Measurements from ENCODE around the gene NLRP5. TPM values are rescaled to one million over a fixed set of nuclear protein-coding genes. Genes with fewer than 3 reads are reported as not detected.

Gene NLRP5
- total RNA-seq, 4 donors from 2014 or later, result 0.35 TPM; not detected in 3

DNA sequence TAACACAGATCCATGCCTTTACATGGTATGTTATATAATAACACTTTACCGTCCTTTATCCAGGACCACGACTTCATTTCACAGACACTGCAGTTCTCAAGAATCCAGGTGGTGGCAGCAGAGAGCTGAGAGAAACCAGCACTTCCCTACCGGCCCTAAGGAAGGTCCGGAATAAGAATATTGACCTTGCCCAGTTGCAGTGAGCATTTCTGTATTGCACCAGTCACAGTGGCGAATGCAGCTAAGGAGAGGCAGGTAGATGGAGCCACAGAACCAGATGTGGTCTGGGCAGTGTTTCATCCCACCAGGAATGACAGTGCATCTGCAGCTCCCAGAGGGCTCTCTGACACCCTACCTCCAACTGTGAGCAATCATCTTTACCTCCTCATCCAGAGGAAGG lies 89.9 kb downstream of the NLRP5 start:
- no peaks in the 10 kb centered on the region for H3K27me3 ChIP-seq
- peaks cover 0 to 5% of the 10 kb centered on the region in 2 donors for H3K4me1 ChIP-seq
- intact Hi-C loops (cut with DNase I; ENCODE audit: low total_unique reads), result loop anchor here (5.0 kb wide), 1 partner anchor 96 kb away; no protein-coding TSS in a partner anchor
- H3K36me3 ChIP-seq, result no peaks in the 10 kb centered on the region
- peak in 1 of 2 donors; percentile 44 for DNase-seq
- no peak overlapping the region for H3K27ac ChIP-seq
- no peak overlapping the region for H3K4me3 ChIP-seq
- TF ChIP-seq, protein P1, sequence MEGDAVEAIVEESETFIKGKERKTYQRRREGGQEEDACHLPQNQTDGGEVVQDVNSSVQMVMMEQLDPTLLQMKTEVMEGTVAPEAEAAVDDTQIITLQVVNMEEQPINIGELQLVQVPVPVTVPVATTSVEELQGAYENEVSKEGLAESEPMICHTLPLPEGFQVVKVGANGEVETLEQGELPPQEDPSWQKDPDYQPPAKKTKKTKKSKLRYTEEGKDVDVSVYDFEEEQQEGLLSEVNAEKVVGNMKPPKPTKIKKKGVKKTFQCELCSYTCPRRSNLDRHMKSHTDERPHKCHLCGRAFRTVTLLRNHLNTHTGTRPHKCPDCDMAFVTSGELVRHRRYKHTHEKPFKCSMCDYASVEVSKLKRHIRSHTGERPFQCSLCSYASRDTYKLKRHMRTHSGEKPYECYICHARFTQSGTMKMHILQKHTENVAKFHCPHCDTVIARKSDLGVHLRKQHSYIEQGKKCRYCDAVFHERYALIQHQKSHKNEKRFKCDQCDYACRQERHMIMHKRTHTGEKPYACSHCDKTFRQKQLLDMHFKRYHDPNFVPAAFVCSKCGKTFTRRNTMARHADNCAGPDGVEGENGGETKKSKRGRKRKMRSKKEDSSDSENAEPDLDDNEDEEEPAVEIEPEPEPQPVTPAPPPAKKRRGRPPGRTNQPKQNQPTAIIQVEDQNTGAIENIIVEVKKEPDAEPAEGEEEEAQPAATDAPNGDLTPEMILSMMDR (IDR thresholded peaks at IDR 0.05), result peak; percentile 62 to 81 (median 77)
- no peak for TF ChIP-seq POLR2A (IDR thresholded peaks at IDR 0.05)
- H3K9me3 ChIP-seq, result no peaks in the 10 kb centered on the region

DNA sequence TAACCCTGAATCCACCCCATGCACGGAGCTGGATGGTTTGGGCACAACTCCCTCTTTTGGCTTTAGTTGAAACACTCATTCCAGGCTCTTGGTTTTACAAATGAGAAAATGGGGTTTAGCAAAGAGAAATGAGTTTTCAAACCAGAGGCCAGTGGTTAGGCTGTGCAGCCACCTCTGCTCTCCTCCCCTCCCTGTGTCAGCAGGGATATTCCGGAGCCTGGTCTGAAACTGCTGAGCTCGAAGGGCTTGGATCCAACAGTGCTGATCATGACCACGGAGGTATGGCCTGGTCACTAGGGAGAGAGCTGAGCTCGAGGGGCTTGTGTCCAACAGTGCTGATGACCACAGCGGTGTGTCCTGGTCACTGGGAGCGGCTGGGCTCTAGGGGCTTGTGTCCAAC lies 93.0 kb downstream of the NLRP5 start:
- peaks cover 0 to 5% of the 10 kb centered on the region in 2 donors for H3K4me1 ChIP-seq
- H3K36me3 ChIP-seq, result no peaks in the 10 kb centered on the region
- no peak for TF ChIP-seq POLR2A (IDR thresholded peaks at IDR 0.05)
- TF ChIP-seq, protein P1 (IDR thresholded peaks at IDR 0.05), result no peak
- no peak overlapping the region for H3K27ac ChIP-seq
- DNase-seq, result no peak
- H3K4me3 ChIP-seq, result no peak overlapping the region
- H3K9me3 ChIP-seq, result no peaks in the 10 kb centered on the region
- intact Hi-C loops (cut with DNase I; ENCODE audit: low total_unique reads), result loop anchor here (5.0 to 10.0 kb wide), 2 partner anchors 93 to 555 kb away; no protein-coding TSS in a partner anchor
- no peaks in the 10 kb centered on the region for H3K27me3 ChIP-seq

DNA sequence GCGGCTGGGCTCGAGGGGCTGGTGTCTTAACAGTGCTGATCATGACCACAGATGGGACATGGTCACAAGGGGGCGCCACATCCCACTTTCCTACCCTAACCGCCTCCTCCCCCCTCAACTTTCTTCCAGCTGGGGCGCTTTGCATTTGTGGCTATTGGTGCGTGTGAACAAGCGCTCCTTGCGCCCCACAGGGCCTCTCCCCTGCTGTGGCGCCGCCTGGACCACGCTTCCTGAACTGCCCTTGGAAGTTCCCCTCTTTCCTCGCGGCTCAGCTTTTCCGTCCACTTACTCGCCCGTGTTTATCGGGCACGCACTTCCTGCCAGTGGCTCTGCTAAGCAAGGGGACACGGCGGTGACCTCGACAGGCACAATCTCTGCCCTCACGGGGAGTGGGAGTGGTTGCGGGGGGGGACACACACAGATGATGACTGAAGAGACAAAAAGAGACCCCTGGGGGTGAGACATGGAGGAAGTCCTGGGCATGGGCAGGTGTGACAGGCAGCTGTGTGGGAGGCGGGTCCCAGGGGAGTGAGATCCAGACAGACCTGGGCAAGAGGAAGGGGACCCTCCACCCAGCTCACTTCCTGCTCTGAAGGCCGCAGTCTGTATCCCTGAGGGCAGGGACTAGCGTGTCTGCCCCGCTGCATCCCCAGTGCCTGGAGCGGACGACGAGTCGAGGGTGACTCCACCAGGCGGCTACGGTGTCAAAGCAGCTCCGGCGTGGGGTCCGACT lies 94.3 kb downstream of the NLRP5 start:
- H3K36me3 ChIP-seq, result no peaks in the 10 kb centered on the region
- H3K27ac ChIP-seq, result no peak overlapping the region
- H3K4me1 ChIP-seq, result peaks cover 0 to 5% of the 10 kb centered on the region in 2 donors
- TF ChIP-seq, protein P1 (IDR thresholded peaks at IDR 0.05), result peak; percentile 15 to 46 (median 32)
- no peak for TF ChIP-seq POLR2A (IDR thresholded peaks at IDR 0.05)
- peak; percentile 45 to 50 for DNase-seq
- H3K27me3 ChIP-seq, result no peaks in the 10 kb centered on the region
- H3K9me3 ChIP-seq, result no peaks in the 10 kb centered on the region
- no peak overlapping the region for H3K4me3 ChIP-seq
- intact Hi-C loops (cut with DNase I; ENCODE audit: low total_unique reads), result loop anchor here (10.0 kb wide), 1 partner anchor 554 kb away; no protein-coding TSS in a partner anchor

DNA sequence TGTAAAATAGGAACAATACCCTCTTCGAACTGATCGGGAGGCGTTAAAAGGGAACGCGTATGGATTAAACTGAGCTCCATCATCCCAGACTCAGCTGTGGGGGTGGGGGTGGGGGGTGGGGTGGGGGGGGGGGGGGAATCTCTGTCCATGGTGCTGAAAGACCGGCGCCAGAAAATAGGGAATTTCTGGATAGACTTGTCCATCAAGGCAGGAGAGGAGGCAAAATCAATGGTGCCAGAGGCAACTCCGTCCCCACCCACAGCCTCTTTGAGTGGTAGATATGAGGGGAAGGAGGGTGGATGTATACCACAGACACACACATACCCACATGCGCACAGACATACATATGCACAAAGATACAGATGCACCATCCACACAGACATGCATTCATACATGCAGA lies 97.1 kb downstream of the NLRP5 start:
- Histone ChIP-seq H3K9me3 (no peaks in the 10 kb centered on the region), H3K4me3 (no peak overlapping the region), H3K27me3 (no peaks in the 10 kb centered on the region), H3K27ac (no peak overlapping the region), H3K36me3 (no peaks in the 10 kb centered on the region), H3K4me1 (peaks cover 0 to 5% of the 10 kb centered on the region in 2 donors)
- intact Hi-C loops (cut with DNase I; ENCODE audit: low total_unique reads), result loop anchor here (10.0 kb wide), 1 partner anchor 551 kb away; no protein-coding TSS in a partner anchor
- TF ChIP-seq POLR2A (IDR thresholded peaks at IDR 0.05), result no peak
- TF ChIP-seq, protein P1 (IDR thresholded peaks at IDR 0.05), result no peak
- DNase-seq, result no peak

DNA sequence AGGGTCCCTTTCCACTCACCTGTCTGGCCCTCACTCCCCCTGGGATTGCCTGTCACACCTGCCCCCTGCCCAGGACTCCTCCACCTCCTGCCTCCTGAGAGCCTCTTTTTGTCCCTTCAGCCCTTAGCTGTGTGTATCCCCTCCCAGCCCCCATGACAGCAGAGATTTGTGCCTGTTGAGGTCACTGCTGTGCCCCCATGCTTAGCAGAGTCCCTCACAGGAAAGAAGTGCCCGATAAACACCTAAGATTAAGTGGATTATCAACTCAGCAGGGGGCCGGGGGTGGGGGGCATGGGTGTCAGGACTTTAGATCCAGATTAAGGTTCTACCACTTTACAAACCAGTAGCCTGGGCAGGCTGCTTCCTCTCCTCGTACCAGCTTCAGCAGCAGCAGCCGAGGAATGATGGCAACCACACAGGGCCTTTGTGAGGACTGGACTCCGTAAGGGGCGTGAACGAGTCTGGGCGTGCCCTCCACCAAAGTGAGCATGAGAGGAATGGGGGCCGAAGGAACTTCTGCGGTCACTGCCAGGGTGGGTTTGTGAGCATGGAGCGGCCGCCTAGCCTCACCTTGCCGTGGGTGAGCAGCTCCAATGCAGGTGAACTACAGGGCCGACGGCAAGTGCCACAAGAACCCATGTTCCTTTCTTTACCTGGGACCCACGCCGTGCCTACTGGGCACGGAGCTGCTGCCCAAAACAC lies 98.4 kb downstream of the NLRP5 start:
- TF ChIP-seq, protein P1 (IDR thresholded peaks at IDR 0.05), result no peak
- no peak for TF ChIP-seq POLR2A (IDR thresholded peaks at IDR 0.05)
- Histone ChIP-seq H3K27me3 (no peaks in the 10 kb centered on the region), H3K36me3 (no peaks in the 10 kb centered on the region), H3K4me3 (no peak overlapping the region), H3K27ac (no peak overlapping the region), H3K4me1 (peaks cover 0 to 5% of the 10 kb centered on the region in 2 donors), H3K9me3 (no peaks in the 10 kb centered on the region)
- intact Hi-C loops (cut with DNase I; ENCODE audit: low total_unique reads), result loop anchor here (10.0 kb wide), 1 partner anchor 550 kb away; no protein-coding TSS in a partner anchor
- no peak for DNase-seq

Measured in uterus (tissue), 4 donors.